Measurements from ENCODE around the gene JAG2. TPM values are rescaled to one million over a fixed set of nuclear protein-coding genes. Genes with fewer than 3 reads are reported as not detected.

The JAG2 gene
- polyA plus RNA-seq (ENCODE audit: insufficient read length in 3 of 3), result 1 to 10 TPM; 6.6 to 8.0 (median 7.1) TPM

DNA sequence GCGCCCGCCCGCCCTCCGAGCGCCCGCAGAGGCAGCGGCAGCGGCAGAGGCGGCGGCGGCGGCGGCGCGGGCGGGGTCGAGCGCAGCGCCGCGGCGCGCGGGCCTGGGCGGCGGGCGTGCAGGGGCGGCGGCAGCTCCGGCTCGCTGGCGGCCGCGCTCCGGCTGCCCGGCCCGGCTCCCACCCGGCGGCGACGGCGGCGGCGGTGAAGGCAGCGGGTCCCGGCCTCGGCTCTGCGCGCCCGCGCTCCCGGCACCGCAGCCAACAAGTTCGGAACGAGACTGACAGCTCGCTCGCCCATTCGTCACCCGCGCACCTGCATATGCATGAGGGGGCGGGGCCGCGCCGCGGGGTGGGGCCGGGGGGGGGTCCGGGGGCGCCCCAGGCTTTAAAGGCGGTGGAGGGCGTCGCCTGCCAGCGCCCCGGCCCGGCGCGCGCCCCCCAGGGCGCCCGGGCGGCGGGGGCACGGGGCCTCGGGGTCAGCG is at the start of gene JAG2:
Gene JAG2, minus strand, starts transcription at position 281 of the 483 bp plus-strand sequence. CDS start 356 bp downstream, outside the sequence.
- DNase-seq (ENCODE audit: low read depth in 3 of 3, low spot score in 2 of 3), result no peak

GRCh38 chr14:105217774-105218173 is 49.2 kb upstream of the JAG2 start:
- no peak for DNase-seq (ENCODE audit: low read depth in 3 of 3, low spot score in 2 of 3)

GRCh38 chr14:105216490-105217247 is 48.1 kb upstream of the JAG2 start:
- no peak for DNase-seq (ENCODE audit: low read depth in 3 of 3, low spot score in 2 of 3)

DNA sequence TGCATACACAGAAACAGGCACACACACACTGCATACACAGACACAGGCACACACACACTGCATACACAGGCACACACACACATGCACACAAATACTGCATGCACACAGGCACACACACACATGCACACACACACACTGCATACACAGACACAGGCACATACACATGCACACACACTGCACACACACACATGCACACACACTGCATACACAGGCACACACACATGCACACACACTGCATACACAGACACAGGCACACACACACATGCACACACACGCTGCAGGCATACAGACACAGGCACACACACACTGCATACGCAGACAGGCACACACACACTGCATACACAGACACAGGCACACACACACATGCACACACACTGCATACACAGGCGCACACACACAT is 47.0 kb upstream of the JAG2 start:
- DNase-seq (ENCODE audit: low read depth in 3 of 3, low spot score in 2 of 3), result no peak

GRCh38 chr14:105214324-105214915 is 45.8 kb upstream of the JAG2 start:
- DNase-seq (ENCODE audit: low read depth in 3 of 3, low spot score in 2 of 3), result no peak

GRCh38 chr14:105213361-105213760 is 44.8 kb upstream of the JAG2 start:
- DNase-seq (ENCODE audit: low read depth in 3 of 3, low spot score in 2 of 3), result no peak

- DNase-seq (ENCODE audit: low read depth in 3 of 3, low spot score in 2 of 3), result no peak
Measured at GRCh38 chr14:105212541-105213300, 44.1 kb upstream of the JAG2 start.

GRCh38 chr14:105211758-105212089 is 43.1 kb upstream of the JAG2 start:
- DNase-seq (ENCODE audit: low read depth in 3 of 3, low spot score in 2 of 3), result no peak

GRCh38 chr14:105211086-105211757 is 42.6 kb upstream of the JAG2 start:
- no peak for DNase-seq (ENCODE audit: low read depth in 3 of 3, low spot score in 2 of 3)

- DNase-seq (ENCODE audit: low read depth in 3 of 3, low spot score in 2 of 3), result no peak
Measured at GRCh38 chr14:105210266-105211025, 41.9 kb upstream of the JAG2 start.

GRCh38 chr14:105209646-105210045 is 41.1 kb upstream of the JAG2 start:
- DNase-seq (ENCODE audit: low read depth in 3 of 3, low spot score in 2 of 3), result no peak

DNA sequence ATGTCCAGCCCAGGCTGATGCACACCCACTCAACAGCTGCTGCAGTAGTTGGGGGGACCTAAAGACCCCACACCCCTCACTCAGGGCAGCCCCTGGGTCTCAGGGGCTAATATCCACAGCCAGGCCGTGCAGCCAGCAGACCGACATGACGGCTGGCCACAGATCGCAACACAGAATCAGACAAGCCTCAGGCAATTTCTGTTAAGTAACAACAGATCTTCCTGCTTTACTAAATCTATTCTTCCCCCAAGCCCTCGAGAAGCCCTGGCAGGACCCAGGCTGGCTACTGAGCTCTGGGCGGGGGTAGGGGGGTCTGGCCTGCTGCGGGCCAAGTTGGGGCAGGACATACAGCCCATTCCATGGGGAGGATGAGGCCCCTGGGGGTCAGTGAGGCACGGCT is 40.5 kb upstream of the JAG2 start:
- DNase-seq (ENCODE audit: low read depth in 3 of 3, low spot score in 2 of 3), result no peak

DNA sequence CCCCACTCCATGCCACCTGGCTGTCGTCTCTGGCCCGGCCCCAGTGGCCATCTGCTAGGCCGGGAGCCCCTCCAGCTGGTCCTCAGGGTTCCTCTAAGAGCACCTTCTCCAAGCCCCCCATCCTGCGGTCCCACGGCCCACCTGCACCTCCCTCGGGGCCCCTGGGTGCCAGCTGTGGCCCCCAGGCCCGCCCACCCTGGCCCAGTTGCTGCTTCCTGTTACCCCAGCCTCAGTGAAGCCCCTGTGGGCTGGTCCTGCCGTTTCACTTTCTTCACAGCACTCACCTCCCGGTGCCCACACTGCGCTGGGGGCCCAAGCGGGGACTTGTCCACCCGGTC is 40.1 kb upstream of the JAG2 start:
- DNase-seq (ENCODE audit: low read depth in 3 of 3, low spot score in 2 of 3), result no peak

DNA sequence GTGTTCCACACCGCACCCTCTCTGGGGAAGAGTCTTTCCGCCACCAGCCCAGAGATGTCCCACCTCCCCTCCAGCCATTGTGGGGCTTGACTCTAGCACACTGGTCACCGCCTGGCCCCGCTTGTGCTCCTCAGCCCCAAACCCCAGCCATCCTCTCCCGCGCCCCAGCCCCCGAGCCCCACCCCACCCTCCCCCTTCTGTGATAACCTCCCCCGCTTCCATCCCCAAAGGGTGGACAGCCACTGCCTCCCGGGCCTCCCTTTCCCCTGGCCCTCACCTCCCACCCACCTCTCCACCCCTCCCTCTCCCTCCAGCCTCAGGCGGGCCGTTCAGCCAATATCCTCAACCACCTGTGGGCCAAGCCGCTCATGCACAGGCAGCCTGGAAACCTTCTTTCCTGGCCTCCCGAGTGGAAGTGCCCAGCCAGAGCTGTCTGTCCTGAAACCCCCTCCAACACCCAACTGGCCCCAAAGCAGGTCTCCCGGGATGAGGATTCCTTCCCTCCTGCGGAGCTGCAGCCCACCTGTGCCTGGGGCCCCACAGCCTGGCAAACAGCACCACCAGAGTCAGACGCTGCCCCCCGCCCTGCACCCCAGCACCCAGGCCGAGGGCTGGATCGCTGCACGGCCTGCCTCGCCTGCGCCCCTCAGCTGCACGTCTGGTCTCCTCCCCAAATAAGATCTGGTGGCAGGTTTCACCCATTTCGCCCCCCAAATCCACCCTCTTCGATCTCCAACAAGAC is 39.6 kb upstream of the JAG2 start:
- no peak for DNase-seq (ENCODE audit: low read depth in 3 of 3, low spot score in 2 of 3)

GRCh38 chr14:105207460-105207901 is 38.9 kb upstream of the JAG2 start:
- no peak for DNase-seq (ENCODE audit: low read depth in 3 of 3, low spot score in 2 of 3)

GRCh38 chr14:105206873-105207272 is 38.3 kb upstream of the JAG2 start:
- no peak for DNase-seq (ENCODE audit: low read depth in 3 of 3, low spot score in 2 of 3)

DNA sequence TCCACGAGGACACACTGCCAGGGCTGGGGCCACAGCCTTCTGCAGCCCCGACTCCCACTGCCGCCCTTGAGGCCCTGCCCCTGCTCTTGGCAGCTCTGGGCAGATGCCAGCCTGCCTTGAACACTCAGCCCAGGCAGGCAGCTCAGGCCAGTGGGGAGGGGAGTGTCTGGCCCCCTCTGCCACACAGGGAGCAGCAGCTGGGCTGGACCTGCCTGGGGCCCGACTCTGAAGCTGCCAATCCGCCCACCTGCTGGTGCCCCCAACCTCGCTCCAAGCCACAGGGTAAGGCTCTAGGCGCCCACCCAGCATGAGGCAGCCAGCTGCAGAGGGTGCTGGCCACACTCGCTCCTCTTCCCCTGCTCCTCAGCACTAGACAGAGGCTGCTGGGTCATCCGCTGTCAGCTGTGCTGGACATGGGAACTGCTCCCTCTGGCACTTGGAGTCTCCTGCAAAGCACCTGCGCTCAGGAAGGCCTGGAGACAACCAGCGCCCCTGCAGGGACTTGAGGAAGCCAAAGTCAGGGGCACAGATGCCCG is 37.2 kb upstream of the JAG2 start:
- no peak for DNase-seq (ENCODE audit: low read depth in 3 of 3, low spot score in 2 of 3)

DNA sequence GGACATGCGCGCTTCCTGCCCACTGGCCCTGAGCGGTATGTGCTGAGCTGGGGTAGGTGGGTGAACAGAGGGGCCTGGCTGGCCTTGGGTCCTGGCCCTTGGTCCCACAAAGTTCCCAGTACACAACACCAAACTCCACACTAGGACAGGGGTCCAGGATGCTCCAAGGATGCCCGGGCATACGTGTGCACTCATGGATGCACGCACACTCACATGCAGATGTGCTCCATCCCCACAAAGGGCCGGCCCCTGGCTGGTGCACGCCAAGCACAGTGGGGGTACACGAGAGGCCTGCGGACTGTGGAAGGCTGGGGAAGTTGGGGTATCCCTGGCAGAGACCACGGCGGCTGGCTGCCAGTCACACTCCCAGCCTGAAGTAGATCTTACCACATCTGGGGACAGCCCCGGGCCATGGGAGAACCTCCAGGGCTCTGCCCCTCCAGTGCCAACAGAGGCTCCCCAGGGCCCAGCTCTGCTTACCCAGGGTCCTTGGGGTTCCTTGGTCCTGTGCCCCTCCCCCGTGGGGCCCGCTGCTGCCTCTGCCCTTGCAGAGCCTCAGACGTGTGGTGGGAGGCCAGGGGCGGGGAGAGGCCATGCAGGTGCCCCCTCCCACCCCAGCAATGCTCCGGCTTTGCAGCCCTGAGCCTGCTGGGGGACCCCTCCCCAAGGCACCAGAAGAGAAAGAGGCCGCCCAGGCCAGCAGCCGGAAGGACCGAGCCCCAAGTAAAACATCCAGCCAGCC is 36.5 kb upstream of the JAG2 start:
- no peak for DNase-seq (ENCODE audit: low read depth in 3 of 3, low spot score in 2 of 3)
